PC-3 (cell line): Measurements from ENCODE around the gene NUP160.

Experiments
- CTCF ChIP-seq: fragments of 300-600 bp; sonication (generic); conservative IDR thresholded peaks from 2 replicates; pipeline ENCODE4 v1.5.1; 2017; ENCODE audit warnings: antibody characterized with exemption, low read depth, mild to moderate bottlenecking, low read length
- EZH2 ChIP-seq: fragments of 300-600 bp; sonication (generic); IDR thresholded peaks from one replicate; pipeline ENCODE4 v1.6.1; 2017; ENCODE audit warnings: antibody characterized with exemption, mild to moderate bottlenecking, low read length; ENCODE audit not compliant: unreplicated experiment
- EZH2phosphoT487 ChIP-seq: fragments of 300-600 bp; sonication (generic); IDR thresholded peaks from 2 replicates; pipeline ENCODE4 v1.6.1; 2018; ENCODE audit warnings: mild to moderate bottlenecking, antibody characterized with exemption, low read length, borderline replicate concordance

GRCh38 chr11:47869544-47870393 lies 21.6 kb upstream of the NUP160 start:
- TF ChIP-seq EZH2 (no peak), CTCF (no peak), EZH2phosphoT487 (no peak)
